ENCODE data around the gene SMIM10L1.

SMIM10L1 gene

GRCh38 chr12:11171145-11171968 is at the start of gene SMIM10L1:
TSS of gene SMIM10L1 (plus strand) at chr12:11171194. CDS start at chr12:11171357, 163 bp downstream.
- DNase-seq: peak; percentile 89

- DNase-seq: no peak
Observed at GRCh38 chr12:11130382-11130781, 40.6 kb upstream of the SMIM10L1 start.

- DNase-seq: no peak
Observed at GRCh38 chr12:11130999-11131398, 40.0 kb upstream of the SMIM10L1 start.

GRCh38 chr12:11133162-11133561 is 37.8 kb upstream of the SMIM10L1 start:
- DNase-seq: peak; percentile 10

- DNase-seq: no peak
Observed at GRCh38 chr12:11133816-11134215, 37.2 kb upstream of the SMIM10L1 start.

- DNase-seq: no peak
Observed at GRCh38 chr12:11134305-11134704, 36.7 kb upstream of the SMIM10L1 start, which contains the start of gene TAS2R30. TSS of gene TAS2R30 (minus strand) at chr12:11134644. CDS start at chr12:11134244, 400 bp downstream.

GRCh38 chr12:11136075-11136474 is 34.9 kb upstream of the SMIM10L1 start:
- no peak for DNase-seq

- no peak for DNase-seq
Observed at GRCh38 chr12:11143352-11143751, 27.6 kb upstream of the SMIM10L1 start.

GRCh38 chr12:11144297-11144696 is 26.7 kb upstream of the SMIM10L1 start:
- DNase-seq: no peak

GRCh38 chr12:11147420-11147819 is 23.6 kb upstream of the SMIM10L1 start:
- no peak for DNase-seq

- DNase-seq: no peak
Observed at GRCh38 chr12:11150832-11151231, 20.2 kb upstream of the SMIM10L1 start.

GRCh38 chr12:11152725-11153124 is 18.3 kb upstream of the SMIM10L1 start:
- no peak for DNase-seq

- no peak for DNase-seq
Observed at GRCh38 chr12:11154400-11154925, 16.5 kb upstream of the SMIM10L1 start.

- no peak for DNase-seq
Observed at GRCh38 chr12:11158885-11159444, 12.0 kb upstream of the SMIM10L1 start.

GRCh38 chr12:11162502-11162901 is 8.5 kb upstream of the SMIM10L1 start:
- DNase-seq: no peak

GRCh38 chr12:11164384-11164783 is 6.6 kb upstream of the SMIM10L1 start:
- DNase-seq: no peak

- no peak for DNase-seq
Observed at GRCh38 chr12:11166300-11166699, 4.7 kb upstream of the SMIM10L1 start.

GRCh38 chr12:11170810-11171144 is 217 bp upstream of the SMIM10L1 start:
- no peak for DNase-seq

GRCh38 chr12:11171969-11172675 is 1.1 kb downstream of the SMIM10L1 start:
- no peak for DNase-seq

- no peak for DNase-seq
Observed at GRCh38 chr12:11174022-11174421, 3.0 kb downstream of the SMIM10L1 start.

GRCh38 chr12:11178250-11178649 is 7.3 kb downstream of the SMIM10L1 start:
- DNase-seq: no peak

- no peak for DNase-seq
Observed at GRCh38 chr12:11182529-11182928, 11.5 kb downstream of the SMIM10L1 start.

- DNase-seq: no peak
Observed at GRCh38 chr12:11183011-11183410, 12.0 kb downstream of the SMIM10L1 start.

- DNase-seq: no peak
Observed at GRCh38 chr12:11186837-11187236, 15.8 kb downstream of the SMIM10L1 start, which contains the start of gene TAS2R42. TSS of gene TAS2R42 (minus strand) at chr12:11186937. CDS start at chr12:11186937, 0 bp downstream.
